ENCODE measurements around the gene PPARD.

Gene PPARD

DNA sequence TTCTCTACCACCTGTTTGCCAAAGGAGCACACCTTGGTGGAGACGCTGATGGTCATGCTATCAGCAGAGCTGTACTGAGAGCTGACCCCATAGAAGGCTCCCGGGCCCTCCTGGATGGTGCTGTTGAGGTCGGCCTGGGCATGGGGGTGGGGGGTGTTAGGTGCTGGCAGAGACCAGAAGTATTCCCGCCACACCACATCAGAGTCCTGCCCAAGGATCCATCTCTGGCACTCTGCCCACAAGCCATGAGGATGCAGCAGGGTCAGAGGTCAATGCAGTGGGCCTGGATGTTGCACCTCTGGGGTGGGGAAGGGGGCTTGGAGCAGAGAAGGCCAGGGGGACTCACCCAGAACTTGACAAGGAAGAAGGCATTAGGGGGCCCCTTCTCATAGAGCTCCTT lies 133.2 kb downstream of the PPARD start:
- H3K9ac ChIP-seq = no peak overlapping the region
- H3K4me2 ChIP-seq = no peak overlapping the region
- H3K27ac ChIP-seq = no peak overlapping the region
- no peaks in the 10 kb centered on the region for H3K9me3 ChIP-seq (replicated peaks in 1 of 11)
- H3K36me3 ChIP-seq = peaks cover 29 to 49% (median 45%) of the 10 kb centered on the region in 11 experiments
- peaks cover 36 to 79% (median 59%) of the 10 kb centered on the region in 11 experiments for H4K20me1 ChIP-seq
- TF ChIP-seq Cebpa-rat (IDR thresholded peaks at IDR 0.05) = no peak
- H3K27me3 ChIP-seq = no peaks in the 10 kb centered on the region
- peaks cover 12 to 36% (median 18%) of the 10 kb centered on the region in 10 experiments for H3K4me1 ChIP-seq
- no peak overlapping the region for H3K4me3 ChIP-seq

DNA sequence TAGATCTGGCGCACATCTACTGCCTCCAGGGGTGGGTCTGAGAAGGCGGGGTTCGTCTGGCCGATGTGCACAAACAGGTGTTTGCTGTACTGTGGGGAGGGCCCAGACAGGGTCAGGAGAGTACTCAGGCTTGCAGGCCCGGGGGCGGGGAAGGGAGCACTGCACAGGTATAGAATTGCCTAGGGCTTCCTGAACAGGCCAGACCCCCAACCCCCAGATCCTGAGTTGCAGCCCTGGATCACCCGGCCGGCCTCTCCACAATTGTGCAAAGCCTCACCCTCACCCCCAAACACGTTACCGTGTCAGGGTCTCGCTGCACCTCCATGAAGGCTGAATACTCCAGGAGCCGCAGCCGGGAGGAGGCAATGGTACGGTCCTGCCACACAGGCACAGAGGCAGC lies 133.6 kb downstream of the PPARD start:
- TF ChIP-seq Cebpa-rat (IDR thresholded peaks at IDR 0.05) = no peak
- Histone ChIP-seq H3K27ac (no peak overlapping the region), H3K9me3 (replicated peaks in 1 of 11) (no peaks in the 10 kb centered on the region), H3K36me3 (peaks cover 25 to 44% (median 40%) of the 10 kb centered on the region in 11 experiments), H3K27me3 (no peaks in the 10 kb centered on the region), H3K9ac (no peak overlapping the region), H3K4me2 (no peak overlapping the region), H4K20me1 (peaks cover 31 to 75% (median 55%) of the 10 kb centered on the region in 11 experiments), H3K4me1 (peaks cover 8 to 32% (median 14%) of the 10 kb centered on the region in 10 experiments), H3K4me3 (no peak overlapping the region)

DNA sequence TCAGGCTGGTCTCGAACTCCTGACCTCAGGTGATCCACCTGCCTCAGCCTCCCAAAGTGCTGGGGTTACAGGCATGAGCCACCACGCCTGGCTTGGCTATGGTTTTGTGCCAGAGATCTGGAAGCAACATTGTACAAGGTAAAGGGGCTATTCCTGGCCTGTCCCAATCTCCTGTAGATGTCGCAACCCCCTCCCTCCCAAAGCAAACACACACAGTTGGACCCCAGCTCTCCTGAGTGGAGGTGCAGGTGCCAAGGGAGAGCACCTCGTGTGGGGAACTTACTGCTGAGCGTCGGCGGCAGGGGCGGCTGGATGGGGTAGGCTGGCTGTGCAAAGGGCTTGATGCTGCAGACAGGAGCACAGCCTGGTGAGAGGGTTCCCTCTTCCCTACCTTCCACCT lies 134.7 kb downstream of the PPARD start:
- H3K36me3 ChIP-seq = peaks cover 14 to 34% (median 30%) of the 10 kb centered on the region in 11 experiments
- no peak for TF ChIP-seq Cebpa-rat (IDR thresholded peaks at IDR 0.05)

More for the DNA sequence above, 134.7 kb downstream of the PPARD start:
- Histone ChIP-seq H3K27ac (no peak overlapping the region), H3K9me3 (replicated peaks in 1 of 11) (no peaks in the 10 kb centered on the region), H3K4me3 (no peak overlapping the region), H3K9ac (no peak overlapping the region), H3K27me3 (no peaks in the 10 kb centered on the region), H4K20me1 (peaks cover 21 to 65% (median 45%) of the 10 kb centered on the region in 11 experiments; a peak in 21 of 22 replicates), H3K4me1 (peaks cover 0 to 21% (median 4%) of the 10 kb centered on the region in 10 experiments; a peak in 11 of 20 replicates), H3K4me2 (no peak overlapping the region)

All from BLaER1 treated with 17β-estradiol and CSF1 and Interleukin-3, amounts not matched to agents 10 nM and 100 nM (cell line).